Measurements from ENCODE around the gene PRKCH.

The PRKCH gene

DNA sequence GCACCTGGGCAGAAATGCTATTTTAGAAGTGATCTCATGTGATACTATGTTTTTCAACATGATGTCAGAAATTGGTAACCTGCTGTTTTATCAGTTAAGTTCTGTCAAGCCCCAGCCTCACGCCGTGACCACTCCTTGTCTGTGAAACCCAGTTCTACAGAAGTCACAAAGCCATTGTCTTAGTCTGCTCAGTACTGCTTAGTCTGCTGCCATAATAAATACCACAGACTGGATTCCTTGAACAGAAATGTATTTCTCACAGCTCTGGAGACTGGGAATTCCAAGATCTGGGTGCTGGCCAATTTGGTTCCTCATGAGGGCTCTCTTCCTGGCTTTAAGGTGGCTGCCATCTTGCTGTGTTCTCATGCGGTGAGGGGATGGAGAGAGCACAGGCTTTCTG is 176.9 kb downstream of the PRKCH start:
- no peak for DNase-seq

GRCh38 chr14:61498811-61499210 is 177.4 kb downstream of the PRKCH start:
- DNase-seq = no peak

DNA sequence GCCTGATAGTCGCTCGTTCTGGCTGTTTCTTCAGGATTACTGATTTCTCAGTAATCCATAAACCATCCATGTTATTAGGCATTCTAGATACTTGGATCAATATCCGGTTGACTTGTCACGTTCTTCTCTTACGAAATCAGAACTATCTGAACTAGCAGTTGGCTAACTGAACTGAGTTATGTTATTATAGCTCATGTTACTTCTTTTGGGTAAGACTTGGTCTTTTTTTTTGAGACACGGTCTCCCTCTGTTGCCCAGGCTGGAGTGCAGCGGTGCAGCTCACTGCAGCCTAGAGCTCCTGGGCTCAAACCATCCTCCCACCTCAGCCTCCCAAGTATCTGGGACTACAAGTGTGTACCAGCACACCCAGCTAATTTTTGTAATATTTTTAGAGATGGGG is 178.6 kb downstream of the PRKCH start:
- DNase-seq = no peak

- DNase-seq = no peak
Measured at GRCh38 chr14:61501714-61502458, 180.5 kb downstream of the PRKCH start.

DNA sequence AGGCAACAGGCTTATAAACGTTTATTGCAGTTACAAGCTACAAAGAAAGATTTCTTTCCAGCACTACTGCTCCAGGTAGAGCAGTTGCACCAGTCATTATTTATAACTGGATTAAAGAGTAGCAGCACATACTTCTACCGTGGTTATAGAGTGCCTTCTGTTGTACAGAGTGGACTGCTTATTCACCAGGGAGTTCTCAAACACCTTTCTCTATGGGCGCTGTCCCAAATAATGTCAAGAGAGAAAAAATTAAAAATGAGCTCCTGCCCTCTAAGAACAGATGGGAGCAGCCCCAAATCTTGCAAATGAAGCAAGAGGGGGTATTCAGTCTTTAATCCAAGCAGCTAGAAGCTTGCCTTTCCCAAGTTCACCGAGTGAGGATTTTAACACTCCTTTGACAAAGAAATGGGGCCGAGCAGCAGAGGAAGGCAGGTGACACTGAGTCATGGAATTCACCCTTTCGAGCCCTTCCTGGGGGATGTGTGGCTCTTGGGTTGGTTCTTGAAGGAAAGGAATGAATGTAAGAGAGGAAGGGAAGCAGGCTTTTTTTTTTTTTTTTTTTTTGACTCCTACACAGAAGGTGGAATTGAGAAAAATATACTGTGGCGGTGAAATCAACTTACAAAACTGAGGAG is 181.2 kb downstream of the PRKCH start:
- DNase-seq = no peak

DNA sequence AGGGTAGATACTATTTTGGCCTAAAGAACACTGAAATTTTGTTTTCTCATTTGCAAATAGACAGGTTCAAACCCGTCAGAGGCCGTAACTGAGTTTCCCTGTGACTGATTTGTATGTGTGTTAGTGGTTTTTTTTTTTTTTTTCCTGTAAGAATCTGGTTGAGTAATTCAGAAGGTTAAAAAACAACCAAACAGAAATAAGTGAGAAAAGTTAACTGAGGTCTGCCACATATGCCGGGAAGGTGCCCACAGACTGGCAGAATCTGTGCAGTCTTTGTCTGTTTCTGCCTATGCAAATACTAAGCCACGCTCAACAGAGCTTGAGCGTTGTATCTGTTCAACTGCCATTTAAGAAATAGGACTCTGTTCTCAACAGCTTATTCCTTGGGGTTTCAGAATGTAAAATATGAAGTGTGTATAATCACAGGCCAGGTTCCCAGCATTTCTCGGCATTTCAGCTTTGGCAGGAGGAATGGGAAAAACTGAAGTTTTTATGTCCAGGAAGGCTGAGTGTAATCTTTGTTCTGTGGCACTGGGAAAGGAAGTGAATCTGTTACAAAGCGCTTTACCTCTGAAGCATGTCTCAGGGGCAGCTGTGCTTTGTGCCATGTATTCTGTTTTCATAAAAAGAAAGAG is 181.9 kb downstream of the PRKCH start:
- peak; percentile 70 for DNase-seq

- no peak for DNase-seq
Measured at GRCh38 chr14:61504901-61505300, 183.5 kb downstream of the PRKCH start.

DNA sequence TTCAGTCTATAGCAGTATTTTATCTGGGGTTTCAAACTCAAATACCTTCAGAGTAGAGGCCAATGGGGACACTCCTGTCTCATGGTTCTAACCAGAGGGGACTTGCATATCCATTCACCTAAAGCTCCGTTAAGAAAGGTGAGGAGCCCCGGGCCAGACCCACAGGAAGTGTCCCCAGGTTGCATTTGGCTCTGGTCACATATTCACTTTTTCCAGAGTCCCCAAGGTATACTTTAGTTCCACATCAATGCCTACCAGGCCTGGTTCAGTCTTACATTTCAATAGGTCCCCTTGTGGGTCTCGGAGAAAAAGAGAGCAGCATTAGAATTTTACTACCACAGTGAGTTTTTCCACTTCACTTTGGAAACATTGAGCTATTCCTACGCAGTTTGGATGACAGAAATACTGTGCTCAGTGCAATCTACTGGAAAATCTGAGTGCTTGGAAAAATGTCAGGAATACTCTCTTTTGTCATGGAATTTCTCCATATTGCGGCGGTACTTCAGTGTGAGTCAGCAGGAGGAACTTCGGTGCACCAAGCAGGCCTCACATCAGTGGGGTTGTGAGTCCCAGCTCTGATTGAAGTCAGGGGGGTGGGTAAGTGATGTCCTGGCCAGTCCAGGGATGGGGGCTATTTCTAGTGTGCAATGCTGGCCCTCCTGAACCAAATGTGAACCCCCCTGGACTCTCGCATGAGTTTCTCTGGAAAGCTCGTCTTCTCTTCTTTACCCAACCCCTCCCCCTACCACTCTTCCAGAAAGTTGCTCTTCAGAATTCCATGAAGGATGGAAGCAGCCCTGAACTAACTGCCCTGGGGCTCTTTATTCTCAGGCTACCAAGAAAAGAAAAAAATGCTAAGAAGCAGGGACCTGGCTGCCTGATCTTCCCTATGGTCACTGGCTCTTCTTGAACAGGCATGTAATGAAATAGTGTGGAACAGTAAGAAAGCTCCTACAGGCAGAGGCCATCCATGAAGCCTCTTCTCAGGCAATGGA is 184.7 kb downstream of the PRKCH start:
- DNase-seq = no peak

- DNase-seq = no peak
Measured at GRCh38 chr14:61508526-61508925, 187.1 kb downstream of the PRKCH start.

DNA sequence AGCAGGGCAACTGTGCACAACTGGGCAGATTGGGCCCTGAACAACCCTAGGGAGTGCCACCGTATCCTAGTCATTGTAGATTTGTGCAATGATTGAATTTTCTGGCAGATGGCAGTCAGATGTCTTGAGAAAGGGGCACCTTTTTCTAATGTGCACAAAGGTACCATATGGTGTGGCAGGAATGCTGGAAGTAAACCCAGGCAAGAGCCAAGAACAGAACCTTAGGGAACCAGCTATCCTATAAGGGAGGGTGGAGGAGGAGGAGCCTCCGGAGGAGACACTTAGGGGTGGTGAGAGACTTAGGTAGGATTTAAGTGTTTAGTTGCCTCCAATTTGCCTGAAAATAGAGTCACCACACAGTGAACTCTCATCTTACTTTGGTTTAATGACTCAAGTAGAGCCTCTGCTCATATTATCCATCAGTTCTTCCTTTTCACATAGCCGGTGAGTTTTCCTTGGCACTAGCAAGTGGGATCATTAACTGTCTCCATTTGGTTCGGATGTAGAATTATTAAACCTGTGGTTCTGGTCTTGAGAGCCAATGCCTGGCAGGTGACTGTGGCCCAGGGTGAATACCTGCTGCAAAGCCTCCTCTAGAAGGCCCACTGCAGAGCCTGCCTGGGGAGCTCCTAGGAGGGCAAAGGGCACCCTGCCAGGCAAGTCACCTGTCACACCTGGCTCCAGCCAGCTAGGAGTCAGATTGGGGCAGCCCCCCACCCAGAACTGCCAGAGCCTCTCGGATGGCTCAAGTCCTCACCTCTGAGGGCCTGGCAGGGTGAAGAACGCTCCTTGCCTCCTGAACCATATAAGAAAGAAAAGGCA is 189.6 kb downstream of the PRKCH start:
- DNase-seq = peak; percentile 76

DNA sequence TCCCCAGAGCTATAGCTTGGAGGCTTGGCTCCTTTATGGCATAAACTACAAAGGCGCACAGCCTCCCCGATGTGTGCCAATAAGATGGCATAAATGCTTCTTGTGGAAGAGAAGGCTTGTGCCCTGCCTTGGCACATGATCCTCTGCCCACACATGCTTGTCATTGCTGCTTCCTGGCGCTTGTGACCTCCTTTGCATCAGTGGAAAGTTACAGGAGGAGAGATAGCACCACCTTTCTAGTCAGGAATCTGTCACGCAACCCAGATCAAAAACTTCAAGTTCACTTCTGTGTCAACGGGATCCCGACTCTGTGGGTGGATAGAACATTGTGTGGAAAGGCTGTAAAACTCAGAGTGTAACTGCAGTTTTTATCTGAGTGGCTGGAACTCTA is 190.2 kb downstream of the PRKCH start:
- DNase-seq = peak; percentile 77

GRCh38 chr14:61512026-61512834 is 190.9 kb downstream of the PRKCH start:
- no peak for DNase-seq

- DNase-seq = no peak
Measured at GRCh38 chr14:61513986-61514830, 192.8 kb downstream of the PRKCH start.

- no peak for DNase-seq
Measured at GRCh38 chr14:61514927-61515326, 193.5 kb downstream of the PRKCH start.

- no peak for DNase-seq
Measured at GRCh38 chr14:61515436-61516117, 194.2 kb downstream of the PRKCH start.

GRCh38 chr14:61516118-61516743 is 194.9 kb downstream of the PRKCH start:
- DNase-seq = no peak

GRCh38 chr14:61516964-61517653 is 195.7 kb downstream of the PRKCH start:
- DNase-seq = no peak

GRCh38 chr14:61517911-61518384 is 196.6 kb downstream of the PRKCH start:
- DNase-seq = no peak
